ENCODE measurements around the gene NEU2. TPM values are rescaled to one million over a fixed set of nuclear protein-coding genes. Genes with fewer than 3 reads are reported as not detected.

The NEU2 gene
- total and polyA plus RNA-seq, 2 of the 13 experiments (the other 11 are each of a cell fraction or from before 2014, with no cell fraction given): not detected

DNA sequence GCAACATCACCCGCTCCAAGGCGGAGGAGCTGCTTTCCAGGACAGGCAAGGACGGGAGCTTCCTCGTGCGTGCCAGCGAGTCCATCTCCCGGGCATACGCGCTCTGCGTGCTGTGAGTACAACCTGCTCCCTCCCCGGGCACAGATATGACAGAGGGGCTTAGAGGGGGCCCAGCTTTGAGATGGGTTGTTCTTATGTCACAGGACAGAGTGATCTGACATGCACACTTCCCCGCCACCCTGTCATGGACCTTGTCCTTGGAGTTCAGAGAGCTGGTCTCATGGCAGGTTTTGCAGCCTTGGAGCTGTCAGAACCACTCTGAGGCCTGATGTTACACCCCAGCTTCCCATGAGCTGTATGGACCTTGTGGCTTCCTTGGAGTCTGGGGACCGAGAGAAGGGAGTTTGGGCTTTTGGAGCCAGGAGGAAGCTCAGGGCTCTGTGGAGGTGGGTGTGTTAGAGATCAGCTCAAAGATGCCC, 28.1 kb downstream of the NEU2 start (continued):
- TF ChIP-seq ZNF543 (CRISPR knock-in tag; IDR thresholded peaks at IDR 0.05): no peak
- no peak for TF ChIP-seq ZNF562 (CRISPR knock-in tag; IDR thresholded peaks at IDR 0.05; ENCODE audit: borderline replicate concordance)
- TF ChIP-seq MEIS1 (CRISPR knock-in tag; IDR thresholded peaks at IDR 0.05; ENCODE audit: borderline replicate concordance): no peak
- no peak for TF ChIP-seq AHR (CRISPR knock-in tag; IDR thresholded peaks at IDR 0.05)
- no peak for TF ChIP-seq ZSCAN21 (CRISPR knock-in tag; IDR thresholded peaks at IDR 0.05; ENCODE audit: borderline replicate concordance)
- TF ChIP-seq, protein P1, sequence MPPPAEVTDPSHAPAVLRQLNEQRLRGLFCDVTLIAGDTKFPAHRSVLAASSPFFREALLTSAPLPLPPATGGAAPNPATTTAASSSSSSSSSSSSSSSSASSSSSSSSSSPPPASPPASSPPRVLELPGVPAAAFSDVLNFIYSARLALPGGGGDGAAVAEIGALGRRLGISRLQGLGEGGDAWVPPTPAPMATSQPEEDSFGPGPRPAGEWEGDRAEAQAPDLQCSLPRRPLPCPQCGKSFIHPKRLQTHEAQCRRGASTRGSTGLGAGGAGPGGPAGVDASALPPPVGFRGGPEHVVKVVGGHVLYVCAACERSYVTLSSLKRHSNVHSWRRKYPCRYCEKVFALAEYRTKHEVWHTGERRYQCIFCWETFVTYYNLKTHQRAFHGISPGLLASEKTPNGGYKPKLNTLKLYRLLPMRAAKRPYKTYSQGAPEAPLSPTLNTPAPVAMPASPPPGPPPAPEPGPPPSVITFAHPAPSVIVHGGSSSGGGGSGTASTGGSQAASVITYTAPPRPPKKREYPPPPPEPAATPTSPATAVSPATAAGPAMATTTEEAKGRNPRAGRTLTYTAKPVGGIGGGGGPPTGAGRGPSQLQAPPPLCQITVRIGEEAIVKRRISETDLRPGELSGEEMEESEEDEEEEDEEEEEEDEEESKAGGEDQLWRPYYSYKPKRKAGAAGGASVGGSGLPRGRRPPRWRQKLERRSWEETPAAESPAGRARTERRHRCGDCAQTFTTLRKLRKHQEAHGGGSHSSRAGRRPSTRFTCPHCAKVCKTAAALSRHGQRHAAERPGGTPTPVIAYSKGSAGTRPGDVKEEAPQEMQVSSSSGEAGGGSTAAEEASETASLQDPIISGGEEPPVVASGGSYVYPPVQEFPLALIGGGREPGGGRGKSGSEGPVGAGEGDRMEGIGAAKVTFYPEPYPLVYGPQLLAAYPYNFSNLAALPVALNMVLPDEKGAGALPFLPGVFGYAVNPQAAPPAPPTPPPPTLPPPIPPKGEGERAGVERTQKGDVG (CRISPR knock-in tag; IDR thresholded peaks at IDR 0.05; ENCODE audit: borderline replicate concordance): no peak
- TF ChIP-seq HES4 (CRISPR knock-in tag; IDR thresholded peaks at IDR 0.05; ENCODE audit: borderline replicate concordance): no peak
- TF ChIP-seq, protein P2, sequence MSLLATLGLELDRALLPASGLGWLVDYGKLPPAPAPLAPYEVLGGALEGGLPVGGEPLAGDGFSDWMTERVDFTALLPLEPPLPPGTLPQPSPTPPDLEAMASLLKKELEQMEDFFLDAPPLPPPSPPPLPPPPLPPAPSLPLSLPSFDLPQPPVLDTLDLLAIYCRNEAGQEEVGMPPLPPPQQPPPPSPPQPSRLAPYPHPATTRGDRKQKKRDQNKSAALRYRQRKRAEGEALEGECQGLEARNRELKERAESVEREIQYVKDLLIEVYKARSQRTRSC (CRISPR knock-in tag; IDR thresholded peaks at IDR 0.05; ENCODE audit: low read depth): no peak; the same call in 1 of the 2 replicates
- no peak for TF ChIP-seq SNAPC2 (CRISPR knock-in tag; IDR thresholded peaks at IDR 0.05)
- TF ChIP-seq, protein P3, sequence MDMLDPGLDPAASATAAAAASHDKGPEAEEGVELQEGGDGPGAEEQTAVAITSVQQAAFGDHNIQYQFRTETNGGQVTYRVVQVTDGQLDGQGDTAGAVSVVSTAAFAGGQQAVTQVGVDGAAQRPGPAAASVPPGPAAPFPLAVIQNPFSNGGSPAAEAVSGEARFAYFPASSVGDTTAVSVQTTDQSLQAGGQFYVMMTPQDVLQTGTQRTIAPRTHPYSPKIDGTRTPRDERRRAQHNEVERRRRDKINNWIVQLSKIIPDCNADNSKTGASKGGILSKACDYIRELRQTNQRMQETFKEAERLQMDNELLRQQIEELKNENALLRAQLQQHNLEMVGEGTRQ (IDR thresholded peaks at IDR 0.05; ENCODE audit: low read depth, low read length): no peak
- TF ChIP-seq, protein P3 (CRISPR knock-in tag; IDR thresholded peaks at IDR 0.05; ENCODE audit: borderline replicate concordance): no peak
- TF ChIP-seq ZNF7 (CRISPR knock-in tag; IDR thresholded peaks at IDR 0.05): no peak
- TF ChIP-seq ZNF674 (CRISPR knock-in tag; IDR thresholded peaks at IDR 0.05; ENCODE audit: low read depth): no peak
- no peak for TF ChIP-seq MZF1 (CRISPR knock-in tag; IDR thresholded peaks at IDR 0.05; ENCODE audit: borderline replicate concordance)
- TF ChIP-seq ZNF589 (CRISPR knock-in tag; conservative IDR thresholded peaks at IDR 0.05): no peak

All from HepG2 (cell line).